ENCODE data around the gene HOXC10. TPM values are rescaled to one million over a fixed set of nuclear protein-coding genes. Genes with fewer than 3 reads are reported as not detected.

HOXC10 gene
- total and polyA plus RNA-seq, 2 experiments from 2014 or later = 0.23 to 1.7 TPM

- H2AFZ ChIP-seq = no peak overlapping the region
Measured at GRCh38 chr12:53940443-53941014, 44.4 kb upstream of the HOXC10 start.

DNA sequence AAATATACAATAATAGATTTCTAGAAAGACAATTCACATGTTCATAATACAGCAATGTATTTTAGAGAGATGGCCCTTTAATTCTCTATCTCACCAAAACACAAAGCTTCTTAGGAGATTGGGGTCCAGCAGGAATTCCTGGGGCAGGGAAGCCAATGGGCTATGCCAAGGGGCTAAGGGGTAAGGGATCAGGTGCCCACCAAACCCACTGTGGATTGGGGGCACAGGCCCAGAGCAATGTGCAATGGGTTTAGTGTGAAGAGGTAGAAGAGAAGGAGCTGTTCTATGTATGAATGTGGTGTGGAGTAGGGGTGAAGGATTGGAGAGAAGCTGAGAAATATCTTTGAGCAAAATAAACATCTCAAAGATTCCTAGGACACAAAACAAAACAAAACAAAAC lies 43.8 kb upstream of the HOXC10 start:
- Histone ChIP-seq H3K36me3 (replicated peaks; ENCODE audit: insufficient read depth, low read depth) (no peaks in the 10 kb centered on the region), H3K4me2 (no peak overlapping the region), H4K20me1 (ENCODE audit: insufficient read depth, poor library complexity, severe bottlenecking) (no peaks in the 10 kb centered on the region), H3K27me3 (peaks cover 99% of the 10 kb centered on the region), H2AFZ (no peak overlapping the region), H3K9me2 (replicated peaks; ENCODE audit: insufficient read depth) (no peaks in the 10 kb centered on the region), H3K4me3 (no peak overlapping the region), H3K9me3 (ENCODE audit: low read depth) (no peaks in the 10 kb centered on the region), H3K4me1 (ENCODE audit: insufficient read depth) (no peaks in the 10 kb centered on the region), H3K79me2 (no peaks in the 10 kb centered on the region), H3K27ac (no peak overlapping the region)
- no peak for DNase-seq (ENCODE audit: low spot score)
- TF ChIP-seq EZH2phosphoT487 (IDR thresholded peaks at IDR 0.05; ENCODE audit: low read depth, severe bottlenecking, unreplicated experiment) (no peak), EZH2 (IDR thresholded peaks at IDR 0.05; ENCODE audit: borderline replicate concordance) (no peak)
- TF ChIP-seq, protein P1, sequence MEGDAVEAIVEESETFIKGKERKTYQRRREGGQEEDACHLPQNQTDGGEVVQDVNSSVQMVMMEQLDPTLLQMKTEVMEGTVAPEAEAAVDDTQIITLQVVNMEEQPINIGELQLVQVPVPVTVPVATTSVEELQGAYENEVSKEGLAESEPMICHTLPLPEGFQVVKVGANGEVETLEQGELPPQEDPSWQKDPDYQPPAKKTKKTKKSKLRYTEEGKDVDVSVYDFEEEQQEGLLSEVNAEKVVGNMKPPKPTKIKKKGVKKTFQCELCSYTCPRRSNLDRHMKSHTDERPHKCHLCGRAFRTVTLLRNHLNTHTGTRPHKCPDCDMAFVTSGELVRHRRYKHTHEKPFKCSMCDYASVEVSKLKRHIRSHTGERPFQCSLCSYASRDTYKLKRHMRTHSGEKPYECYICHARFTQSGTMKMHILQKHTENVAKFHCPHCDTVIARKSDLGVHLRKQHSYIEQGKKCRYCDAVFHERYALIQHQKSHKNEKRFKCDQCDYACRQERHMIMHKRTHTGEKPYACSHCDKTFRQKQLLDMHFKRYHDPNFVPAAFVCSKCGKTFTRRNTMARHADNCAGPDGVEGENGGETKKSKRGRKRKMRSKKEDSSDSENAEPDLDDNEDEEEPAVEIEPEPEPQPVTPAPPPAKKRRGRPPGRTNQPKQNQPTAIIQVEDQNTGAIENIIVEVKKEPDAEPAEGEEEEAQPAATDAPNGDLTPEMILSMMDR (IDR thresholded peaks at IDR 0.05; ENCODE audit: poor library complexity) = no peak

More at GRCh38 chr12:53940443-53941014, 44.4 kb upstream of the HOXC10 start:
- Histone ChIP-seq H3K27ac (no peak overlapping the region), H3K9me3 (ENCODE audit: low read depth) (no peaks in the 10 kb centered on the region), H3K36me3 (replicated peaks; ENCODE audit: insufficient read depth, low read depth) (no peaks in the 10 kb centered on the region), H4K20me1 (ENCODE audit: insufficient read depth, poor library complexity, severe bottlenecking) (no peaks in the 10 kb centered on the region), H3K4me1 (ENCODE audit: insufficient read depth) (no peaks in the 10 kb centered on the region), H3K9me2 (replicated peaks; ENCODE audit: insufficient read depth) (no peaks in the 10 kb centered on the region), H3K4me2 (no peak overlapping the region), H3K79me2 (no peaks in the 10 kb centered on the region), H3K4me3 (no peak overlapping the region), H3K27me3 (peaks cover 99% of the 10 kb centered on the region)
- TF ChIP-seq EZH2 (IDR thresholded peaks at IDR 0.05; ENCODE audit: borderline replicate concordance) = no peak
- no peak for TF ChIP-seq EZH2phosphoT487 (IDR thresholded peaks at IDR 0.05; ENCODE audit: low read depth, severe bottlenecking, unreplicated experiment)
- TF ChIP-seq, protein P1 (IDR thresholded peaks at IDR 0.05; ENCODE audit: poor library complexity) = no peak
- DNase-seq (ENCODE audit: low spot score) = no peak
- WGBS (ENCODE audit: low lambda C conversion rate, missing lambda C conversion rate) = 26% methylated on average over 9 of the region's 9 CpGs

DNA sequence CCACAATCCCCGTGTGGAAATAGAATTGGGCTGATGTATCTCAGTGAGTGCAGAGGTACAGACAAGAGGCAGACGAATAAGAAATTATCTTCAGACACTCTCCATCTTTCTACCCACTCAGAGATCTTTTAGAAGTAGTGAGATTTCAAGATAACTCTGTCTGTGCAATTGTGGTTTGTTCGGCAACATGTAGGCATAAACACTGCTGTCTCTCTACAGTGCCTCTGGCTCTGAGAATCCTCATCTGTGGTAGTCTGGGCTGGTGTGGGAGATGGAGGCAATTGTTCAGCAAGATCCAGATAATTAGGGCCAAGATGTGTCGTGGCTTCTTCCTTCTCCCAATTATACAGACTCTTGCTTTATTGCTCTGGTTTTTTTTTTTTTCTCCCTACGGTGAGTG lies 43.2 kb upstream of the HOXC10 start:
- no peak for DNase-seq (ENCODE audit: low spot score)
- Histone ChIP-seq H2AFZ (no peak overlapping the region), H3K27ac (no peak overlapping the region), H3K4me3 (no peak overlapping the region), H3K79me2 (no peaks in the 10 kb centered on the region), H3K4me2 (no peak overlapping the region), H3K27me3 (peaks cover 99% of the 10 kb centered on the region), H3K4me1 (ENCODE audit: insufficient read depth) (no peaks in the 10 kb centered on the region), H3K9me3 (ENCODE audit: low read depth) (no peaks in the 10 kb centered on the region), H4K20me1 (ENCODE audit: insufficient read depth, poor library complexity, severe bottlenecking) (no peaks in the 10 kb centered on the region), H3K9me2 (replicated peaks; ENCODE audit: insufficient read depth) (no peaks in the 10 kb centered on the region), H3K36me3 (replicated peaks; ENCODE audit: insufficient read depth, low read depth) (no peaks in the 10 kb centered on the region)
- TF ChIP-seq EZH2 (IDR thresholded peaks at IDR 0.05; ENCODE audit: borderline replicate concordance) (no peak), EZH2phosphoT487 (IDR thresholded peaks at IDR 0.05; ENCODE audit: low read depth, severe bottlenecking, unreplicated experiment) (no peak)
- TF ChIP-seq, protein P1 (IDR thresholded peaks at IDR 0.05; ENCODE audit: poor library complexity) = no peak
- WGBS (ENCODE audit: low lambda C conversion rate, missing lambda C conversion rate) = 26% methylated on average over 5 of the region's 5 CpGs

Measured in hepatocyte (in vitro differentiated cells).